Activated T-cell treated with anti-CD3 and anti-CD28 coated beads, Interleukin-2, amount 50 U/mL, for 4 hours (primary cell): ENCODE results near the gene STYX. TPM values are rescaled to one million over a fixed set of nuclear protein-coding genes. Genes with fewer than 3 reads are reported as not detected.

Source experiments
- ATAC-seq, 2 donors: fragments of 200-7000 bp; cut with Tn5 transposase; one replicate each; pipeline ENCODE4 v1.10.0; 2021
- DNase-seq: peaks from one replicate; pipeline ENCODE4 v3.0.0-alpha.2; 2020
- H3K27me3 Mint-ChIP-seq: one replicate; pipeline ENCODE4 v1.8.0; 2021; ENCODE audit warnings: low read depth, mixed read lengths
- H3K36me3 Mint-ChIP-seq: one replicate; pipeline ENCODE4 v1.8.0; 2022; ENCODE audit warnings: mixed read lengths; ENCODE audit not compliant: insufficient read depth
- H3K4me1 Mint-ChIP-seq: one replicate; pipeline ENCODE4 v1.8.0; 2021; ENCODE audit warnings: low read depth, mixed read lengths
- H3K4me3 Mint-ChIP-seq: one replicate; pipeline ENCODE4 v1.8.0; 2021; ENCODE audit warnings: mild to moderate bottlenecking, moderate library complexity, mixed read lengths
- H3K9me3 Mint-ChIP-seq: one replicate; pipeline ENCODE4 v1.8.0; 2021; ENCODE audit warnings: mixed read lengths
- total RNA-seq, 3 donors: library from RNA; stranded (reverse); gene quantifications; one replicate each; pipeline ENCODE4 v1.2.1, GENCODE V29; 2021

Gene STYX
- total RNA-seq, 3 donors from 2014 or later, result 18.5 to 18.9 (median 18.6) TPM

GRCh38 chr14:52790011-52790755, 60.2 kb downstream of the STYX start:
- ATAC-seq (no peak), DNase-seq (no peak)
- peaks cover 2% of the 10 kb centered on the region for H3K36me3 Mint-ChIP-seq
- H3K27me3 Mint-ChIP-seq, result no peaks in the 10 kb centered on the region
- peaks cover 35% of the 10 kb centered on the region for H3K4me1 Mint-ChIP-seq
- no peaks in the 10 kb centered on the region for H3K9me3 Mint-ChIP-seq
- H3K4me3 Mint-ChIP-seq, result peak overlapping the region; percentile 92

GRCh38 chr14:52790756-52791222, 60.8 kb downstream of the STYX start:
- ATAC-seq (peak in 1 of 2 donors; percentile 6), DNase-seq (no peak)
- H3K4me3 Mint-ChIP-seq, result peak overlapping the region; percentile 92
- H3K27me3 Mint-ChIP-seq, result no peaks in the 10 kb centered on the region
- peaks cover 2% of the 10 kb centered on the region for H3K36me3 Mint-ChIP-seq
- peaks cover 35% of the 10 kb centered on the region for H3K4me1 Mint-ChIP-seq
- no peaks in the 10 kb centered on the region for H3K9me3 Mint-ChIP-seq

- Mint-ChIP-seq H3K4me1 (peaks cover 35% of the 10 kb centered on the region), H3K4me3 (peak within 1 kb of the TSS; percentile 92), H3K9me3 (no peaks in the 10 kb centered on the region)
Measured at GRCh38 chr14:52791223-52792096, 61.5 kb downstream of the STYX start, which contains the start of gene GNPNAT1. TSS of gene GNPNAT1 (minus strand) at chr14:52791607. CDS start at chr14:52784650, 6,957 bp downstream.

GRCh38 chr14:52792097-52792415, 62.1 kb downstream of the STYX start:
- Mint-ChIP-seq H3K9me3 (no peaks in the 10 kb centered on the region), H3K4me1 (peaks cover 36% of the 10 kb centered on the region), H3K4me3 (peak overlapping the region; percentile 82), H3K36me3 (no peaks in the 10 kb centered on the region), H3K27me3 (no peaks in the 10 kb centered on the region)
- DNase-seq, result no peak
- no peak for ATAC-seq

More at GRCh38 chr14:52791223-52792096, 61.5 kb downstream of the STYX start, which contains the start of gene GNPNAT1:
- peaks cover under 1% of the 10 kb centered on the region for H3K36me3 Mint-ChIP-seq
- peak; percentile 87 for DNase-seq
- H3K27me3 Mint-ChIP-seq, result no peaks in the 10 kb centered on the region
- ATAC-seq, result peak; percentile 91 to 95

- H3K27me3 Mint-ChIP-seq, result no peaks in the 10 kb centered on the region
- DNase-seq (no peak), ATAC-seq (no peak)
- H3K4me1 Mint-ChIP-seq, result peaks cover 38% of the 10 kb centered on the region
- no peaks in the 10 kb centered on the region for H3K9me3 Mint-ChIP-seq
- H3K36me3 Mint-ChIP-seq, result no peaks in the 10 kb centered on the region
- H3K4me3 Mint-ChIP-seq, result no peak overlapping the region
Measured at GRCh38 chr14:52793061-52793460, 63.1 kb downstream of the STYX start.

- Mint-ChIP-seq H3K9me3 (no peaks in the 10 kb centered on the region), H3K27me3 (no peaks in the 10 kb centered on the region), H3K4me3 (no peak overlapping the region), H3K36me3 (no peaks in the 10 kb centered on the region), H3K4me1 (peaks cover 12% of the 10 kb centered on the region)
- no peak for DNase-seq
- no peak for ATAC-seq
Measured at GRCh38 chr14:52797653-52798052, 67.7 kb downstream of the STYX start.

- Mint-ChIP-seq H3K9me3 (no peaks in the 10 kb centered on the region), H3K4me3 (no peak overlapping the region), H3K36me3 (no peaks in the 10 kb centered on the region), H3K4me1 (peaks cover 9% of the 10 kb centered on the region), H3K27me3 (no peaks in the 10 kb centered on the region)
- ATAC-seq, result no peak
- DNase-seq, result no peak
Measured at GRCh38 chr14:52798826-52799225, 68.9 kb downstream of the STYX start.

GRCh38 chr14:52801014-52801712, 71.2 kb downstream of the STYX start:
- ATAC-seq, result peak; percentile 50 to 62
- Mint-ChIP-seq H3K36me3 (no peaks in the 10 kb centered on the region), H3K4me1 (peaks cover 9% of the 10 kb centered on the region), H3K27me3 (no peaks in the 10 kb centered on the region), H3K9me3 (no peaks in the 10 kb centered on the region), H3K4me3 (no peak overlapping the region)
- DNase-seq, result no peak

- ATAC-seq (no peak), DNase-seq (no peak)
- H3K4me3 Mint-ChIP-seq, result no peak overlapping the region
- H3K9me3 Mint-ChIP-seq, result no peaks in the 10 kb centered on the region
- no peaks in the 10 kb centered on the region for H3K36me3 Mint-ChIP-seq
- peaks cover 6% of the 10 kb centered on the region for H3K4me1 Mint-ChIP-seq
- H3K27me3 Mint-ChIP-seq, result no peaks in the 10 kb centered on the region
Measured at GRCh38 chr14:52802597-52802996, 72.6 kb downstream of the STYX start.

GRCh38 chr14:52806115-52806514, 76.1 kb downstream of the STYX start:
- no peaks in the 10 kb centered on the region for H3K36me3 Mint-ChIP-seq
- H3K9me3 Mint-ChIP-seq, result no peaks in the 10 kb centered on the region
- H3K27me3 Mint-ChIP-seq, result no peaks in the 10 kb centered on the region
- ATAC-seq (no peak), DNase-seq (no peak)
- no peaks in the 10 kb centered on the region for H3K4me1 Mint-ChIP-seq
- H3K4me3 Mint-ChIP-seq, result no peak overlapping the region

- Mint-ChIP-seq H3K36me3 (no peaks in the 10 kb centered on the region), H3K27me3 (no peaks in the 10 kb centered on the region), H3K9me3 (no peaks in the 10 kb centered on the region), H3K4me3 (no peak overlapping the region), H3K4me1 (no peaks in the 10 kb centered on the region)
- DNase-seq (no peak), ATAC-seq (no peak)
Measured at GRCh38 chr14:52808101-52808500, 78.1 kb downstream of the STYX start.

- no peaks in the 10 kb centered on the region for H3K9me3 Mint-ChIP-seq
- ATAC-seq (no peak), DNase-seq (no peak)
- H3K4me3 Mint-ChIP-seq, result no peak overlapping the region
- H3K4me1 Mint-ChIP-seq, result peaks cover 2% of the 10 kb centered on the region
- H3K27me3 Mint-ChIP-seq, result peaks cover 2% of the 10 kb centered on the region
- H3K36me3 Mint-ChIP-seq, result no peaks in the 10 kb centered on the region
Measured at GRCh38 chr14:52821805-52822250, 91.9 kb downstream of the STYX start.

- no peak for DNase-seq
- no peak overlapping the region for H3K4me3 Mint-ChIP-seq
- ATAC-seq, result no peak
- no peaks in the 10 kb centered on the region for H3K9me3 Mint-ChIP-seq
- no peaks in the 10 kb centered on the region for H3K36me3 Mint-ChIP-seq
- peaks cover 2% of the 10 kb centered on the region for H3K4me1 Mint-ChIP-seq
- H3K27me3 Mint-ChIP-seq, result peaks cover 2% of the 10 kb centered on the region
Measured at GRCh38 chr14:52824462-52824861, 94.5 kb downstream of the STYX start.
